ENCODE measurements around the gene SLC39A10.
"Not testable (repeated sequence)": the region's sequence is repeated elsewhere in the genome, so short reads cannot be mapped to it uniquely, and the experiment has no call there.

Gene SLC39A10

DNA sequence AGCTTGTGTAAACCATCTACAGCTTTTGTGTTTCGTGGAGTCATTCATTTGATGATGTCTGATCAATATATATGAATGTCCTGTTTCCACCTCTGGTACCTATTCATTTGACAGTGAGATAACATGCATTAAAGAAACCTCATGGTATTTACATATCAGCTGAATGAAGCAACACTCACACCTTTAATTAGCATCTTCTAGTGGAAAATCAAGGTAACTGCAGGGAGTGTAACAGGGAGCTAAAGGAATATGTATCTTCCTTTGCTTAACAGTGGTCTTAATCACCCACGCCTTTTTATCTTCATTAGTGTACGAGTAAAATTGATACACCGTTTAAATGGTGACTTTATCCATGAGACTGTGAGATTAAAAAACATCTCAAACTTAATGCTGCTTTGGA, 15.6 kb downstream of the SLC39A10 start:
- DNase-seq = no peak

DNA sequence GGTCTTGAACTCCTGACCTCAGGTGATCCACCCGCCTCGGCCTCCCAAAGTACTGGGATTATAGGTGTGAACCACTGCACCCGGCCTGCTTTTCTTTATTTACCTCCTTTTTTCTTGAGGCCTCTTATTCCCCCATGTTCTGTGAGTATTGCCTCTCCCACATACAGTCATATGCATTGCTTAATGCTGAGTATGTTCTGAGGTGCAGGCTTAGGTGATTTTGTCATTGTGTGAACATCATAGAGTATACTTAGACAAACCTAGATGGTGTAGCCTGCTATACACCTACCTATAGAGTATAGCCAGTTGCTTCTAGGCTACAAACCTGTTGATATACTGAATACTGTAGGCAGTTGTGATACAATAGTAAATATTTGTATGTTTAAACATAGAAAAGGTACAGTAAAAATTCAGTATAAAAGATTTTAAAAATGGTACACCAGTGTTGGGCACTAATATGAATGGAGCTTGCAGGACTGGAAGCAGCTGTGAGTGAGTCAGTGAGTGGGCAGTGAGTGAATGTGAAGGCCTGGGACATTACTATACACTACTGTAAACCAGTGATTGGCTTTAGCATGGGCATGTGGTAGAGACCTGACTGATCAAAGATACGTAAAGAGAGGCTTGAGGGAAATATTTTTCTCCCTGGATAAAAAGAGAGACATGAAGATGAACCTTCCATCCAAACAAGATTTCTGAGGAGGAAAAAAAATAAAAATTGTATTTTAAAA, 17.6 kb downstream of the SLC39A10 start:
- no peak for DNase-seq

GRCh38 chr2:195675783-195676427, 18.9 kb downstream of the SLC39A10 start:
- no peak for DNase-seq

- DNase-seq = no peak
Measured at GRCh38 chr2:195677290-195677689, 20.3 kb downstream of the SLC39A10 start.

- no peak for DNase-seq
Measured at GRCh38 chr2:195677884-195678283, 20.9 kb downstream of the SLC39A10 start.

DNA sequence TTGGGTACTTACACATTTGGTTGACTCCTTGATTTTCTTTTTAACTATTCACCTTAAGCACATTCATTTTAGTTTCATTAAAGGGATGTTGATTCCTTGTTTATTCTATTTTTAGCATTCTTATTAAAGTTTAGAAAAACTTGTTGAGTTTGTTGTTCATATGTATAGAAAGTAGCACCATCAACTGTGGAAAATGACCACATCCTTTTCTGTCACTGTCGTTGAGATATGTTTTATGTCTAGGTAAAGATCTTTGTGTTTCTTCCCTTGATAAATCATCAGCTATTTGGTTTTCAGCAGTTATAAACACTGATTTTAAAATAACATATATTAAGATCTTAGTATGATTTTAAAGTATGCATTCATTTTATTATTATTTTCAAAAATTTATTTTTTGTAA, 25.1 kb downstream of the SLC39A10 start:
- no peak for DNase-seq

GRCh38 chr2:195683174-195683573, 26.1 kb downstream of the SLC39A10 start:
- no peak for DNase-seq

GRCh38 chr2:195686564-195686963, 29.5 kb downstream of the SLC39A10 start:
- DNase-seq = no peak

DNA sequence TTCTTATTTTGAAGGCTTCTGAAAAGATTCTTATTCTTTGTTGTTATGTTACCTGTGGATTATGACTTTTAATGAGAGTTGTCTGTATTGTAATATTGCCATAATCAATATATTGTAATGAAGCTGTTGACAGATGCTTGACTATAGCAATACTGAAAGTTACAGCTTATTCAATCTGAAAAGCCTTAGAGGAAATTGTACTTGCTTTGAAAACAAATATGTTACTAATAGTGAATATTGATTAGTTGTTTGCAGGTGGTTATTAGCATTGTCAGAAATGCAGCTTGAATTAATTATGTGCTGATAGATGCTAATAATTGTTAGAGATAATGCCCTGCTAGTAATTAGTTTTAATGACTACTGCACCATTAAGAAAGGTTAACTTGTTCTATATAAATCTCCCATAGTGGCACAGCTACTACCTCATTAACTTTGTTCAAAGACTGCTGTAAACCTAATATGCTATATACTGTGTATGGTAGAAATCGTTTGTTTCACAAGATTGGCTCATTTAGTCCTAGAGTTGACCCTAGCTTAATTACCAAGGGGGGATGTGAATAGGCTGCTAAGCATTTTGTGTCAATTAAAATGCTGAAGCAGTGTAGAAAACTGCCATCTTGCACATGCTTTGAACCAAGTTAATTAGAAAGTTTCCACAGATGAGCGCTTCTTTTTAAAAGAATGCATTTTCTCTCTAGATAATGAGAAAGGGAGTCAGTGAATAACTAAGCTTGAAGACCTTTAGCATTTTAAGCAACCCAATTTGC, 30.5 kb downstream of the SLC39A10 start:
- no peak for DNase-seq

- not testable (repeated sequence) for DNase-seq
Measured at GRCh38 chr2:195692531-195692930, 35.5 kb downstream of the SLC39A10 start.

GRCh38 chr2:195694553-195694952, 37.5 kb downstream of the SLC39A10 start:
- no peak for DNase-seq

DNA sequence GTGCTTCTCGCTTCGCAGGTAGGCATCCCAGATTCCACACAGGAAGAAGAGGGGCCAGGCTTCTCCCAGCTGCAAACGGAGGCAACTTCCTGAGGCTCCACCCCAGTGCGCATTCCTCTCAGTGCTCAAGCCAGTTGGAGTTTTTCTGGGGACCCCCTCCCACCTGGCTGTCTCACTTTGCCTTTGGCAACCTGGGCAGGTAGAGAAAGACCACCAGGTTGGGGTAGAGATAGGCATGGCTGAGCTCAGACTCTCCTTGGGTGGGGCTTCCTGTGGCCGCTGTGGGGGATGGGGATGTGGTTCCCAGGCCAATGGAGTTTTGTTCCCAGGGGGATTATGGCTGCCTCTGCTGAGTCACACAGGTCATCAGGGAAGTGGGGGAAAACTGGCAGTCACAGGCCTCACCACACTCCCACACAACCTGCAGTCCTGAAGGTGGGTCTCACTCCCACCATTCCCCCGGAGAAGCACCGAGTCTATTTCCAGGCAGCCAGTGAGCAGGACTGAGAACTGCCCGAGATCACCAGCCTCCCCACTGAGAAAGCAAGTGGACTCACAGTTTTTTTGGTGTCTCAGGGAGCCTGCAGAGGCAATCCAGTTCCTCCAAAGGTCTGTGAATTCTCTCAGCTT, 38.1 kb downstream of the SLC39A10 start:
- no peak for DNase-seq

- no peak for DNase-seq
Measured at GRCh38 chr2:195696012-195696411, 39.0 kb downstream of the SLC39A10 start.

DNA sequence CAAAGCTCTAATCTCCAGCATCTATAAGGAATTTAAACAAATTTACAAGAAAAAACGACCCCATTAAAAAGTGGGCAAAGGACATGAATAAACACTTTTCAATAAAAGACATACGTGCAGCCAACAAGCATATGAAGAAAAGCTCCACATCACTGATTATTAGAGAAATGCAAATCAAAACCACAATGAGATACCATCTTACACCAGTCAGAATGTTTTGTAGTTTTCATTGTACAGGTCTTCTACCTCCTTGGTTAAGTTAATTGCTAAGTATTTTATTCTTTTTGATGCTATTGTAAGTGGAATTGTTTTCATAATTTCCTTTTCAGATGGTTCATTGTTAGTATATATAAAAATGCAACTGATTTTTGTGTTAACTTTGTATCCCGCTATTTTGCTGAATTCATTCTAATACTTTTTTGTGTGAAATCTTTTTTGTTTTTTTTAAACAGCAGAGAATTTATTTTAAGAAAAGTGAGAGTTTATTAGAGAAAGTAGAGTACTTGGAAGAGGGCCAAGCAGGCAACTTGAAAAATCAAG, 40.7 kb downstream of the SLC39A10 start:
- DNase-seq = no peak

- DNase-seq = no peak
Measured at GRCh38 chr2:195700480-195700879, 43.5 kb downstream of the SLC39A10 start.

DNA sequence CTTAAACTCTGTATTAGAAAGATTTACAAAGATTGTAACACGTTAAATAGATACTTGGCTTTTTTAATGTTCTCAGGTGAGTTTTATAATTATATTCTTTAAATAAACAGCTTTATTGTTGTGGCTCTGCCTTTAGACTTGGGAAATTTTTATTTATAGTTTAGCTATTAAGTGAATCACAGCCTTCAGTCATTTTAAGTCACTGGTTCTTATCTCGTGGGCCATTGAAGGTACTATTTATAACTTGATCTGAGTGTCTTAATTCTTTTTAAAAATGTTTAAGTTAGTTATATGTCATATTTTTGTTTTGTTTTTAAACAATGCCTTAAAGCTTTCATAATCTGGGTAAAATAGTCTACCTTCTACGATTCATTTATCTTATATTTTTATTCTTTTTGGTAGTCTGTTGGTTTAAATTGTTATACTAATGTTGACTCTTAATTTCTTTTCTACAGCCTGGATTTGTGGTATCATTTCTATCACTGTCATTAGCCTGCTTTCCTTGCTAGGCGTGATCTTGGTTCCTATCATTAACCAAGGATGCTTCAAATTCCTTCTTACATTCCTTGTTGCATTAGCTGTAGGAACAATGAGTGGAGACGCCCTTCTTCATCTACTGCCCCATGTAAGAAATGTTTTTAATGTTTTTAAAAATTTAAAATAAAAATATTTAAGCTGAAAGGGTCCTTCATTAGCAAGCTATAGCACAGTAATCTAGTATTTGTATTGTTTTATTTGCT, 49.3 kb downstream of the SLC39A10 start:
- DNase-seq = no peak

DNA sequence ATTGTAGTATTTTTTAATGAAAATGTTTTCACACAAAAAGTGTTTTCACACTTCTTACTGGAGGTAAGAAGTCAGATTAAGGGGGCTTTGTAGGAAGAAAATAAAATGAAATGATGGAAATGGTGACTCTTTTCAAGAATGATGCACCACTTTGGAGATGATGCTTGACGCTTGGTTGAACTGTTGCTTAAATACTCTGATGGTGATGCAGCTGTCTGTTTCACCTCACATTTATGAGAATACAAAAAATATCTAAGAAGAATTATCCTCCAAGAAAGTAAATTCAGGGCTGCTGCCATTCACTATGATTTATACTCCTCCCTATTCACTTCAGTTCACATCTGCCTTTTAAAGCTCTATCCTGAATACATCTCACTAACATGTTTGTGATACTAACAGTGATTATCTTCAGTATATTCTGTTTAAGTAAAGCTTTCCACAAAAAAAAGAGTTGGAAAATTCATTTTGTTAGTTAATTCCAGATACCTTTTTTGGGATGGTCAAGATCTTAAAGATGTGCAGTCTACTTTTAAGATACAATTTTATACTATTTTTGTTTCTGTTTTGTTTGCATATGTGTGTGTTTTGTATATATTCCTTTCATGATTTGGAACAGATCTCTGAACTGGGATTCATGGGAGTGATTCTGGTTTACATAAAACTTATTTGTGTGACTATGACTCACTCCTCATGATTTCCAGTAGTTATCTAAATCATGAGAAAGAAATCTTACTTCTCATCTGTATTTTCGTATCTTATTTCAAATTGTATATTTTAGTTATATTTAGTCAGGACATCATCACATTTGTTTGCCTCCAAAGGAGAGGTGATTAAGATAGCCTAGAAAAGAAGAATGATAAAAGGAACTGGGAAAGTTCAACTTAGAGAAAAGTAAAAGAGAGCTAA, 53.1 kb downstream of the SLC39A10 start:
- DNase-seq = no peak

GRCh38 chr2:195711478-195711877, 54.5 kb downstream of the SLC39A10 start:
- no peak for DNase-seq

GRCh38 chr2:195716466-195716865, 59.4 kb downstream of the SLC39A10 start:
- no peak for DNase-seq

DNA sequence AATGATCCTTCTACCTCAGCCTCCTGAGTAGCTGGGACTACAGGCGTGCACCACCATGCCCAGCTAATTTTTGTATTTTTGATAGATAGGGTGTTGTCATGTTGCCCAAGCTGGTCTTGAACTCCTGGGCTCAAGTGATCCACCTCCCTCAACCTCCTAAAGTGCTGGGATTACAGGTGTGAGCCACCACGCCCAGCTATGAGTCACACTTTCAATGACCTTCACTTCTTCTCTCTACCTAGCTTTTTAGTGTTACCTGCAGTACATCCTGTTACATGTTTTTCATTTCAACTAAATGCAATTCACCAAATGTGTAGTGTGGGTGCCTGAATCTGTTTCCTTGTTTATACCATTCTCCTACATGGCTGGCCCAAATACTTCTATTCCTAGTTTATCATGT, 64.0 kb downstream of the SLC39A10 start:
- DNase-seq = no peak

Data from hypothalamus (tissue), 51 donors.